ENCODE data around the gene KIAA1614.

GRCh38 chr1:180925471-180926051, 12.9 kb downstream of the KIAA1614 start:
- TF ChIP-seq POLR2A (IDR thresholded peaks at IDR 0.05; ENCODE audit: extremely low read depth, insufficient read length): no peak
- no peak for TF ChIP-seq CTCF (IDR thresholded peaks at IDR 0.05; ENCODE audit: low read depth, low read length)
- TF ChIP-seq MYC (IDR thresholded peaks at IDR 0.05; ENCODE audit: low read depth, low read length): no peak

All from NB4 (cell line).